ENCODE measurements around the gene PAM. TPM values are rescaled to one million over a fixed set of nuclear protein-coding genes. Genes with fewer than 3 reads are reported as not detected.

The PAM gene
- total and polyA plus RNA-seq, 12 donors, result 234 to 580 (median 397) TPM

DNA sequence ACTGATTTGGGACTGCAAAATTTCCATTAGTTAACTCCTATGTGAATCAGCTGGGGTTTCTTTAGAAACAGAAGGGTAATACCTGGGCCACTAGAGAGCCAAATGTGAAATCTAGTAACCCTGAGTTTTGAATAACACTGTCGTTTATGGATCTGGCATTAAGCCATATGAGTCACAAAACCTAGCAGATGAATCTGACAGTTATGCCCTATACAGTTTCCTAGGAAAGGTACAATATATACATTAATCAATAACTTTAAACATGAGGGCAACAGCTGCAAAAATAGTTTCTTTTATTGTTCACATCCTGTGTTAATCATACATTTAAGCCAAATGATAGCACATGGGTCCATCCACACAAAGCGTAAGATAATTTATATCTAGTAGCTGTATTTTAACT is 56.9 kb downstream of the PAM start:
- Histone ChIP-seq H3K9me3 (replicated peaks in 1 of 3) (no peaks in the 10 kb centered on the region), H3K4me1 (replicated peaks in 1 of 2) (peaks cover 10 to 19% of the 10 kb centered on the region in 2 donors), H3K4me3 (no peak overlapping the region), H3K27ac (no peak overlapping the region), H3K36me3 (replicated peaks in 1 of 2) (no peaks in the 10 kb centered on the region), H3K27me3 (no peaks in the 10 kb centered on the region)
- WGBS, 4 donors, result 33 to 48% (median 47%) methylated on average over 2 of the region's 2 CpGs
- no peak for DNase-seq
- intact Hi-C loops (cut with DNase I), result no loop called here
- TF ChIP-seq, protein P1, sequence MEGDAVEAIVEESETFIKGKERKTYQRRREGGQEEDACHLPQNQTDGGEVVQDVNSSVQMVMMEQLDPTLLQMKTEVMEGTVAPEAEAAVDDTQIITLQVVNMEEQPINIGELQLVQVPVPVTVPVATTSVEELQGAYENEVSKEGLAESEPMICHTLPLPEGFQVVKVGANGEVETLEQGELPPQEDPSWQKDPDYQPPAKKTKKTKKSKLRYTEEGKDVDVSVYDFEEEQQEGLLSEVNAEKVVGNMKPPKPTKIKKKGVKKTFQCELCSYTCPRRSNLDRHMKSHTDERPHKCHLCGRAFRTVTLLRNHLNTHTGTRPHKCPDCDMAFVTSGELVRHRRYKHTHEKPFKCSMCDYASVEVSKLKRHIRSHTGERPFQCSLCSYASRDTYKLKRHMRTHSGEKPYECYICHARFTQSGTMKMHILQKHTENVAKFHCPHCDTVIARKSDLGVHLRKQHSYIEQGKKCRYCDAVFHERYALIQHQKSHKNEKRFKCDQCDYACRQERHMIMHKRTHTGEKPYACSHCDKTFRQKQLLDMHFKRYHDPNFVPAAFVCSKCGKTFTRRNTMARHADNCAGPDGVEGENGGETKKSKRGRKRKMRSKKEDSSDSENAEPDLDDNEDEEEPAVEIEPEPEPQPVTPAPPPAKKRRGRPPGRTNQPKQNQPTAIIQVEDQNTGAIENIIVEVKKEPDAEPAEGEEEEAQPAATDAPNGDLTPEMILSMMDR (IDR thresholded peaks at IDR 0.05), result no peak
- TF ChIP-seq POLR2A (IDR thresholded peaks at IDR 0.05), result no peak

DNA sequence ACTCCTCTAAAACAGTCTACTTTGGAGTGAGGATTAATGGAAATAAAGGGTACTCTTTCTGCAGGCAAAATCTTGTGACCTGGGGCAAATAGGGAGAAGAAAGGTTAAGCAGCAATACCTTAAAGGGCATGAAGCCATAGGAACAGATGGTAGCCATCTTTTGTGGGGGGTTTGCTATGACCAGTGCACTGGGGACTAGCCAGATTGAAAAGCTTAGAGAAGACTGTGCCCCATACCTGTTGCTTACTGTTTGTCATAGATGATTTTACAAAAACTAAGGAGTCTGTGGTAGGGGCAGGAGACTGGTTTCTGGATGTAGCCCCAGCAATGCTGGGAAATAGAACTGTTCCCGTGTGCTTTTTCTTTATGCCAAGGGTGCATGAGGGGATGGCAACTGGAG is 58.6 kb downstream of the PAM start:
- Histone ChIP-seq H3K36me3 (replicated peaks in 1 of 2) (no peaks in the 10 kb centered on the region), H3K27me3 (no peaks in the 10 kb centered on the region), H3K27ac (no peak overlapping the region), H3K4me3 (no peak overlapping the region), H3K4me1 (replicated peaks in 1 of 2) (peaks cover 10 to 19% of the 10 kb centered on the region in 2 donors), H3K9me3 (replicated peaks in 1 of 3) (no peaks in the 10 kb centered on the region)
- TF ChIP-seq, protein P1 (IDR thresholded peaks at IDR 0.05), result no peak
- TF ChIP-seq POLR2A (IDR thresholded peaks at IDR 0.05), result no peak
- WGBS, 4 donors, result 0 to 56% (median 42%) methylated on average over 1 of the region's 1 CpG
- no peak for DNase-seq
- intact Hi-C loops (cut with DNase I), result no loop called here

DNA sequence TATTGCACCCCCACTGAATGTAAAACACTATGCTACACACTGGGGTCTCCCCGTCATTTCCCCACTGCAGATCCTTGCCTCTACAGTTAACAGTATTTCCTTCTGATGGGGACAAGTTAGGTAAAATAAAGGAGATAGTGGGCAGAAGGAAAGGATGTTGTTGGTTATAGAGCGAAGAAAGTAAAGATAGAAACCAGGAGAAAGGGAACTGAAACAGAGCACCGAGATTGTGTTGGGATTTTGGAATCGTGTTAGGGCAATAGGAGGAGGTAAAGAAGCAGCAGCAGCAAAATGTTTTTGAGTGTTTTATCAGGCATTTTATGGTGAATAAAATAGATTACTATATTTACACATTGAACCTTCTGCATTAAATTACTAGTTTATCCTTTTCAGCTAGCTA is 60.0 kb downstream of the PAM start:
- 70 to 81% (median 80%) methylated on average over 4 of the region's 4 CpGs for WGBS, 4 donors

DNA sequence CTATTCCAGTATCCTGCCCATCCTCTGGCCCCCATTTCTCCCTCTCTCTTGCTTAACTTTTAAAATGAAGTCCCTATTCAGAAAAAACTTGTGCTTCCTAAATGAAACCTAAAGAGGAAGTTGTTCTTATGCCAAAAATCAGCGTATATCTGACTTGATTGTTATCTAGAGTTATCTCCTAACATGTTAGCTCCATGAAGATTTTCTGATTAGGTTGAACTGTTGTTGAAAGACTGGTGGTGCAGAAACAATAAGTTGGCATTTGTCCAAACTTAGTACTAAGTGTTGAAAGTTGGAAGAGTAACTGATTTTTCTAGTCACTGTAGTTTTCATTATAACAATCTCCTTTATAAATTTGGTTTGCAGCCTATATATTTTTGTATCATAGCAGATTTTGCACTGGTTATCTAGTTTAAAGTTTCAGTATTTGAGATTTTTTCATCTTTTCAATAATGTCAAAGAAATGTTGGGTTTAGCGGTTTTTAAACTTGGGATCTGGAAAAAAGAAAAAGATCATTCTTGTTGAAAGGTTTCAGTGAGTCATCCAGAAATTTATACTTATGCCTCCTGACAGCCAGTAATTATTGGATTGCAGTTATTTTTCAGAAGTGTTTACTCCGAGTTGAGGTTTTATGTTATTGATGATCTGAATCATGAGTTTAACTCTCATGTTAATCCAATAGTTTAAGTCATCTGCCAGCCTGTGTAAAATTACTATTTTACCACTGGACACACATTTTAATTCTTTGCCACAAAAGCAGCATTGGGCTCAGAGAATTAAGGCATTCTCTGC is 60.6 kb downstream of the PAM start:
- H3K4me3 ChIP-seq, result no peak overlapping the region
- 51 to 66% (median 59%) methylated on average over 3 of the region's 3 CpGs for WGBS, 4 donors
- no peaks in the 10 kb centered on the region for H3K9me3 ChIP-seq (replicated peaks in 1 of 3)
- DNase-seq, result no peak
- H3K27ac ChIP-seq, result no peak overlapping the region
- H3K36me3 ChIP-seq (replicated peaks in 1 of 2), result no peaks in the 10 kb centered on the region
- TF ChIP-seq, protein P1 (IDR thresholded peaks at IDR 0.05), result no peak
- TF ChIP-seq POLR2A (IDR thresholded peaks at IDR 0.05), result no peak
- intact Hi-C loops (cut with DNase I), result no loop called here
- H3K27me3 ChIP-seq, result no peaks in the 10 kb centered on the region
- peaks cover 10 to 16% of the 10 kb centered on the region in 2 donors for H3K4me1 ChIP-seq (replicated peaks in 1 of 2)

More for the DNA sequence above, 60.0 kb downstream of the PAM start:
- no peaks in the 10 kb centered on the region for H3K27me3 ChIP-seq
- H3K27ac ChIP-seq, result no peak overlapping the region
- H3K4me1 ChIP-seq (replicated peaks in 1 of 2), result peaks cover 10 to 16% of the 10 kb centered on the region in 2 donors
- H3K4me3 ChIP-seq, result no peak overlapping the region
- no peaks in the 10 kb centered on the region for H3K9me3 ChIP-seq (replicated peaks in 1 of 3)
- no peak for TF ChIP-seq POLR2A (IDR thresholded peaks at IDR 0.05)
- TF ChIP-seq, protein P1 (IDR thresholded peaks at IDR 0.05), result no peak
- DNase-seq, result no peak
- H3K36me3 ChIP-seq (replicated peaks in 1 of 2), result no peaks in the 10 kb centered on the region
- intact Hi-C loops (cut with DNase I), result no loop called here
